ENCODE measurements around the gene PKHD1.

Gene PKHD1

DNA sequence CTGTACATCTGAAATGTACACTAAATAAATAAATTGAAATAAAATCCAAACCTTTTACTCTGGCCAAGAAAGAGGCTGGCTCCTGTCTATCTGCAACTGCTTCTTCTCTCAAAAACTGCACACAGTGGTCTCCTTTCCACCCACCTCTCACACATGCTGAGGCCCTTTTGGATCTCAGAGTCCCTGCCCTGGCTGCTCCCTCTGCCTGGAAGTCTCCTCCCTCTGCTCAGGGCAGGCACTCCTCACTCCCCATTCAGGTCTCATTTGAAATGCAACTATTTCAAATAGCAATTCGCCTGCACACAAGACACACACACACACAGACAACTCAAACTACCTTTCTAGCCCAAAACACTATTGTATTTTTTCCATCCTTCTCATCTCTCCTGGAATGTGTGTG lies 348.8 kb downstream of the PKHD1 start:
- Histone ChIP-seq H2AFZ (ENCODE audit: insufficient read depth, low read length, poor library complexity) (no peak overlapping the region), H3K4ac (ENCODE audit: low read depth, low read length) (no peak overlapping the region), H2BK5ac (ENCODE audit: low read depth, low read length, poor library complexity) (no peak overlapping the region), H3K4me2 (ENCODE audit: low read length) (no peak overlapping the region), H3K79me1 (ENCODE audit: low read length) (no peaks in the 10 kb centered on the region), H3K27ac (ENCODE audit: low read depth, low read length) (no peak overlapping the region), H3K36me3 (ENCODE audit: control insufficient read depth in 1 of 2, insufficient read depth in 2 of 2, low read length in 2 of 2) (no peaks in the 10 kb centered on the region), H4K8ac (ENCODE audit: low read depth, low read length) (no peak overlapping the region), H2AK5ac (ENCODE audit: low read length) (no peak overlapping the region), H3K4me3 (ENCODE audit: low read depth, low read length) (no peak overlapping the region), H2BK12ac (ENCODE audit: low read length) (no peak overlapping the region), H3K18ac (ENCODE audit: low read length) (no peak overlapping the region), H4K12ac (ENCODE audit: low read depth, low read length) (no peak overlapping the region), H3K4me1 (ENCODE audit: control insufficient read depth in 1 of 2, insufficient read depth in 2 of 2, low read length in 2 of 2) (no peaks in the 10 kb centered on the region), H2BK120ac (ENCODE audit: insufficient read depth, low read length, poor library complexity) (no peak overlapping the region), H3K79me2 (ENCODE audit: control insufficient read depth, insufficient read depth, low read length, poor library complexity) (no peaks in the 10 kb centered on the region), H3K27me3 (ENCODE audit: insufficient read depth, low read length) (no peaks in the 10 kb centered on the region), H3K9ac (ENCODE audit: low read length) (no peak overlapping the region), H3K9me3 (ENCODE audit: insufficient read depth, low read depth, low read length) (no peaks in the 10 kb centered on the region), H3K23ac (ENCODE audit: low read length) (no peak overlapping the region), H3K14ac (ENCODE audit: low read length) (no peak overlapping the region), H4K91ac (ENCODE audit: low read depth, low read length) (no peak overlapping the region)
- DNase-seq: no peak
- no CpG with 5 or more reads among the region's 1 CpG for WGBS (ENCODE audit: extremely low coverage, insufficient coverage, insufficient read length)

DNA sequence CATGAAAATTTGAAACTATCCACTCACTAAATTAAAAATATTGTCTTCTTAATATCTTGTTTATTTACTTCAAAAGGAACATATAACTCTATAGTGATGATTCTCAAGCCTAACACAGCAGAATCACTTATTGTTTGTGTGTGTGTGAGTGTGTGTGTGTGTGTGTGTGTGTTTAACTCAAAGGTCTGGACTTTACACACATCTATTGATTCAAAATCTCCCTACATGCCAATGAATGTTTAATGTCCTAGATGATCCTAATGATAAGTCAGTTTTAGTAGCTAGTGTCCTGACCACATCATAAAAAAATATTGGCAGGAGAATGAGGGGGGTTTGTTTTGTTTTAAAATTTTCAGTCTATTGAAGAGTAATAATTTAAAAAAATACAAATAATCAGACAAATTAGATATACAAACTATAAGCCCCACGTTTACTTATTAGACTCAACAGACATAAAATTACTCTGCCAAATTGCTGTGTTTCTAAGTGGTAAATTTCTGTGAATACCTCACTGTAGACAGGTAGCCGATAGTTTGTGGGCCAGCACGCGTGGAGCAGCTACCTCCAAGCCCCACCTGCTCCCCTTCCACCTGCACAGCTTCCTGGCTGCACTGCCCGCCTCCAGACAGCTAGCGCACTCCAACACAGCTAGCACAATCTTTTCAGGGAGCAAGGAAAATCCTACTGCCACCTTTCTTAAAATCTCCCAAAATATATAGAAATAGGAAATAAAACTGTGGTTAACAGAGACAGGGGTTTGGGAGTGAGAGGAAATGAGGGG lies 349.6 kb downstream of the PKHD1 start:
- no peak overlapping the region for H3K4me2 ChIP-seq (ENCODE audit: low read length)
- H3K4me3 ChIP-seq (ENCODE audit: low read depth, low read length): no peak overlapping the region
- H3K27me3 ChIP-seq (ENCODE audit: insufficient read depth, low read length): no peaks in the 10 kb centered on the region
- H4K12ac ChIP-seq (ENCODE audit: low read depth, low read length): no peak overlapping the region
- H3K79me1 ChIP-seq (ENCODE audit: low read length): no peaks in the 10 kb centered on the region
- H2BK120ac ChIP-seq (ENCODE audit: insufficient read depth, low read length, poor library complexity): no peak overlapping the region
- H3K14ac ChIP-seq (ENCODE audit: low read length): no peak overlapping the region
- H3K9ac ChIP-seq (ENCODE audit: low read length): no peak overlapping the region
- H3K79me2 ChIP-seq (ENCODE audit: control insufficient read depth, insufficient read depth, low read length, poor library complexity): no peaks in the 10 kb centered on the region
- H4K91ac ChIP-seq (ENCODE audit: low read depth, low read length): no peak overlapping the region
- H2AFZ ChIP-seq (ENCODE audit: insufficient read depth, low read length, poor library complexity): no peak overlapping the region
- H2BK5ac ChIP-seq (ENCODE audit: low read depth, low read length, poor library complexity): no peak overlapping the region
- H2BK12ac ChIP-seq (ENCODE audit: low read length): no peak overlapping the region
- DNase-seq: no peak
- no peaks in the 10 kb centered on the region for H3K9me3 ChIP-seq (ENCODE audit: insufficient read depth, low read depth, low read length)
- no peak overlapping the region for H3K4ac ChIP-seq (ENCODE audit: low read depth, low read length)
- H4K8ac ChIP-seq (ENCODE audit: low read depth, low read length): no peak overlapping the region
- no peak overlapping the region for H2AK5ac ChIP-seq (ENCODE audit: low read length)
- H3K27ac ChIP-seq (ENCODE audit: low read depth, low read length): no peak overlapping the region
- no peaks in the 10 kb centered on the region for H3K4me1 ChIP-seq (ENCODE audit: control insufficient read depth in 1 of 2, insufficient read depth in 2 of 2, low read length in 2 of 2)
- no peaks in the 10 kb centered on the region for H3K36me3 ChIP-seq (ENCODE audit: control insufficient read depth in 1 of 2, insufficient read depth in 2 of 2, low read length in 2 of 2)
- WGBS (ENCODE audit: extremely low coverage, insufficient coverage, insufficient read length): no CpG with 5 or more reads among the region's 6 CpGs
- H3K23ac ChIP-seq (ENCODE audit: low read length): no peak overlapping the region
- no peak overlapping the region for H3K18ac ChIP-seq (ENCODE audit: low read length)

DNA sequence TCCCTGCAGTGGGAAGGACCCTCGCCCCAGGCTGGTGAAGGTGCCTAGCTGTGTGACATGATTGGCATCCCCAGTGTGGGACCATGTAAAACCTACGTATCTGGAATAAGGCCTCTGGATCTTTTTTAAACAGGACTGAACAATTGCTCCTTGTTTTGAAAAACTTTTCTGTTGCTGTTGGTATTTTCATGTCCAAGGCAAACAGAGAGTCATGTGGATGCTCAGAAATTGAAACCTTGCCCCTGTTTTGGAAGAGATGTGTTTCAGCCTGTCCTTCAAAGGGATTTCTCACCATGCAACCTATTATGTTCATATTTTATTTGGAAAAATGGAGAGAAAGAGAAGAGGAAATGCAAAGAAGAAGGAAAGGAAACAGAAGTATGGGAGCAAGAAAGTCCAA lies 362.3 kb downstream of the PKHD1 start:
- Histone ChIP-seq H3K4me2 (ENCODE audit: low read length) (no peak overlapping the region), H3K23ac (ENCODE audit: low read length) (no peak overlapping the region), H2AFZ (ENCODE audit: insufficient read depth, low read length, poor library complexity) (no peak overlapping the region), H3K79me1 (ENCODE audit: low read length) (no peaks in the 10 kb centered on the region), H2BK5ac (ENCODE audit: low read depth, low read length, poor library complexity) (no peak overlapping the region), H3K27ac (ENCODE audit: low read depth, low read length) (no peak overlapping the region), H2BK120ac (ENCODE audit: insufficient read depth, low read length, poor library complexity) (no peak overlapping the region), H3K9ac (ENCODE audit: low read length) (no peak overlapping the region), H4K8ac (ENCODE audit: low read depth, low read length) (no peak overlapping the region), H3K27me3 (ENCODE audit: insufficient read depth, low read length) (no peaks in the 10 kb centered on the region), H4K91ac (ENCODE audit: low read depth, low read length) (no peak overlapping the region), H3K9me3 (ENCODE audit: insufficient read depth, low read depth, low read length) (no peaks in the 10 kb centered on the region), H3K79me2 (ENCODE audit: control insufficient read depth, insufficient read depth, low read length, poor library complexity) (no peaks in the 10 kb centered on the region), H4K12ac (ENCODE audit: low read depth, low read length) (no peak overlapping the region), H2BK12ac (ENCODE audit: low read length) (no peak overlapping the region), H3K36me3 (ENCODE audit: control insufficient read depth in 1 of 2, insufficient read depth in 2 of 2, low read length in 2 of 2) (no peaks in the 10 kb centered on the region), H3K4ac (ENCODE audit: low read depth, low read length) (no peak overlapping the region), H2AK5ac (ENCODE audit: low read length) (no peak overlapping the region), H3K18ac (ENCODE audit: low read length) (no peak overlapping the region), H3K14ac (ENCODE audit: low read length) (no peak overlapping the region), H3K4me1 (ENCODE audit: control insufficient read depth in 1 of 2, insufficient read depth in 2 of 2, low read length in 2 of 2) (no peaks in the 10 kb centered on the region), H3K4me3 (ENCODE audit: low read depth, low read length) (no peak overlapping the region)
- WGBS (ENCODE audit: extremely low coverage, insufficient coverage, insufficient read length): no CpG with 5 or more reads among the region's 2 CpGs
- DNase-seq: no peak

DNA sequence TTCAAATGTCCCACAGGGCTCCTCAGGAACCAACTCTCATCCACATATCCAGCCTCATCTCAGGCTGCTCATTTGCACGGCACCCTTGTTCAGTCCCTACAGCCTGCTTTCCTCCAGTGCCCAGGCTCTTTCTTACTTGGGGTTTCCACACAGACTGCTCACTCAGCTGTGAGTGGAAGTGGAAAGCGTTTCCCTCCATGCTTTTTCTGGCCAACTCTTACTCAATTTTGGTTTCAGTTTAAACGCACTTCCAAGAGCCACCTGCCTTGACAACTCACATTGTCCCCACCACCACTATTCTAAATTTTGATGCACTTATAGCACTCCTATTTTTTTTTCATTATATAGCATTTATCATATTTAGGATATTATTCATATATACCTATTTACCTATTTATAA lies 367.1 kb downstream of the PKHD1 start:
- no peaks in the 10 kb centered on the region for H3K36me3 ChIP-seq (ENCODE audit: control insufficient read depth in 1 of 2, insufficient read depth in 2 of 2, low read length in 2 of 2)
- H2AK5ac ChIP-seq (ENCODE audit: low read length): no peak overlapping the region
- H3K9me3 ChIP-seq (ENCODE audit: insufficient read depth, low read depth, low read length): no peaks in the 10 kb centered on the region
- no peaks in the 10 kb centered on the region for H3K79me2 ChIP-seq (ENCODE audit: control insufficient read depth, insufficient read depth, low read length, poor library complexity)
- no peak overlapping the region for H3K23ac ChIP-seq (ENCODE audit: low read length)
- H2BK12ac ChIP-seq (ENCODE audit: low read length): no peak overlapping the region
- H3K4me1 ChIP-seq (ENCODE audit: control insufficient read depth in 1 of 2, insufficient read depth in 2 of 2, low read length in 2 of 2): no peaks in the 10 kb centered on the region
- no peak overlapping the region for H3K4ac ChIP-seq (ENCODE audit: low read depth, low read length)
- H3K14ac ChIP-seq (ENCODE audit: low read length): no peak overlapping the region
- no peaks in the 10 kb centered on the region for H3K27me3 ChIP-seq (ENCODE audit: insufficient read depth, low read length)
- no peak for DNase-seq
- no peak overlapping the region for H2BK5ac ChIP-seq (ENCODE audit: low read depth, low read length, poor library complexity)
- no peaks in the 10 kb centered on the region for H3K79me1 ChIP-seq (ENCODE audit: low read length)
- no peak overlapping the region for H3K9ac ChIP-seq (ENCODE audit: low read length)
- no peak overlapping the region for H3K27ac ChIP-seq (ENCODE audit: low read depth, low read length)
- no peak overlapping the region for H2BK120ac ChIP-seq (ENCODE audit: insufficient read depth, low read length, poor library complexity)
- no peak overlapping the region for H3K4me3 ChIP-seq (ENCODE audit: low read depth, low read length)
- H4K12ac ChIP-seq (ENCODE audit: low read depth, low read length): no peak overlapping the region
- no peak overlapping the region for H4K8ac ChIP-seq (ENCODE audit: low read depth, low read length)
- H4K91ac ChIP-seq (ENCODE audit: low read depth, low read length): no peak overlapping the region
- no peak overlapping the region for H3K18ac ChIP-seq (ENCODE audit: low read length)
- no peak overlapping the region for H2AFZ ChIP-seq (ENCODE audit: insufficient read depth, low read length, poor library complexity)
- no peak overlapping the region for H3K4me2 ChIP-seq (ENCODE audit: low read length)
- WGBS (ENCODE audit: extremely low coverage, insufficient coverage, insufficient read length): no CpG with 5 or more reads among the region's 3 CpGs

Data from trophoblast cell (in vitro differentiated cells and primary cell).